HEK293 (cell line): ENCODE measurements around the gene MPP4.

Experiments
- GFI1B ChIP-seq: fragments of 450-650 bp; formaldehyde crosslinking; IDR thresholded peaks from 2 replicates; pipeline ENCODE4 v1.5.1; 2016; ENCODE audit warnings: missing biosample characterization, missing genetic modification characterization
- GLIS1 ChIP-seq: fragments of 450-650 bp; formaldehyde crosslinking; IDR thresholded peaks from 2 replicates; pipeline ENCODE4 v1.5.1; 2016; ENCODE audit warnings: missing biosample characterization, missing genetic modification characterization
- GLIS2 ChIP-seq: fragments of 450-650 bp; formaldehyde crosslinking; IDR thresholded peaks from 2 replicates; pipeline ENCODE4 v1.5.1; 2016; ENCODE audit warnings: missing biosample characterization, missing genetic modification characterization
- KLF10 ChIP-seq: fragments of 450-650 bp; IDR thresholded peaks from 2 replicates; pipeline ENCODE4 v1.5.1; 2018; ENCODE audit warnings: missing biosample characterization, mild to moderate bottlenecking, missing genetic modification characterization
- KLF8 ChIP-seq: fragments of 450-650 bp; formaldehyde crosslinking; IDR thresholded peaks from 2 replicates; pipeline ENCODE4 v1.5.1; 2016; ENCODE audit warnings: missing biosample characterization, missing genetic modification characterization
- OSR2 ChIP-seq: fragments of 450-650 bp; formaldehyde crosslinking; IDR thresholded peaks from 2 replicates; pipeline ENCODE4 v1.5.1; 2016; ENCODE audit warnings: missing biosample characterization, missing genetic modification characterization
- SCRT1 ChIP-seq: fragments of 450-650 bp; formaldehyde crosslinking; IDR thresholded peaks from 2 replicates; pipeline ENCODE4 v1.5.1; 2016; ENCODE audit warnings: missing biosample characterization, missing genetic modification characterization, borderline replicate concordance
- YY1 ChIP-seq: fragments of 450-650 bp; formaldehyde crosslinking; IDR thresholded peaks from 2 replicates; pipeline ENCODE4 v1.5.1; 2018; ENCODE audit warnings: missing biosample characterization, missing genetic modification characterization
- ZBTB20 ChIP-seq: fragments of 450-650 bp; formaldehyde crosslinking; IDR thresholded peaks from 2 replicates; pipeline ENCODE4 v1.5.1; 2016; ENCODE audit warnings: missing biosample characterization, missing genetic modification characterization
- ZNF155 ChIP-seq: fragments of 450-650 bp; formaldehyde crosslinking; IDR thresholded peaks from 2 replicates; pipeline ENCODE4 v1.5.1; 2016; ENCODE audit warnings: missing biosample characterization, missing genetic modification characterization
- ZNF2 ChIP-seq: fragments of 450-650 bp; formaldehyde crosslinking; IDR thresholded peaks from 2 replicates; pipeline ENCODE4 v1.5.1; 2016; ENCODE audit warnings: missing biosample characterization, missing genetic modification characterization
- ZNF311 ChIP-seq: fragments of 450-650 bp; formaldehyde crosslinking; IDR thresholded peaks from 2 replicates; pipeline ENCODE4 v1.5.1; 2017; ENCODE audit warnings: missing biosample characterization, missing genetic modification characterization, borderline replicate concordance
- ZNF341 ChIP-seq: fragments of 450-650 bp; formaldehyde crosslinking; IDR thresholded peaks from 2 replicates; pipeline ENCODE4; 2016; ENCODE audit warnings: low read depth, missing biosample characterization, missing genetic modification characterization
- ZNF37A ChIP-seq: fragments of 450-650 bp; IDR thresholded peaks from 2 replicates; pipeline ENCODE4 v1.5.1; 2018; ENCODE audit warnings: missing biosample characterization, missing genetic modification characterization
- ZNF48 ChIP-seq: fragments of 450-650 bp; formaldehyde crosslinking; IDR thresholded peaks from 2 replicates; pipeline ENCODE4 v1.5.1; 2016; ENCODE audit warnings: missing biosample characterization, missing genetic modification characterization
- ZNF561 ChIP-seq: fragments of 450-650 bp; IDR thresholded peaks from 2 replicates; pipeline ENCODE4 v1.5.1; 2018; ENCODE audit warnings: missing biosample characterization, missing genetic modification characterization, borderline replicate concordance
- ZNF571 ChIP-seq: fragments of 450-650 bp; formaldehyde crosslinking; IDR thresholded peaks from 2 replicates; pipeline ENCODE4 v1.5.0; 2017; ENCODE audit warnings: missing biosample characterization, missing genetic modification characterization
- ZNF600 ChIP-seq: fragments of 450-650 bp; formaldehyde crosslinking; IDR thresholded peaks from 2 replicates; pipeline ENCODE4 v1.5.1; 2016; ENCODE audit warnings: missing biosample characterization, missing genetic modification characterization
- ZNF629 ChIP-seq: fragments of 450-650 bp; formaldehyde crosslinking; IDR thresholded peaks from 2 replicates; pipeline ENCODE4 v1.5.1; 2017; ENCODE audit warnings: missing biosample characterization, missing genetic modification characterization
- ZNF660 ChIP-seq: fragments of 450-650 bp; IDR thresholded peaks from 2 replicates; pipeline ENCODE4 v1.5.1; 2018; ENCODE audit warnings: missing biosample characterization, mild to moderate bottlenecking, missing genetic modification characterization
- ZNF785 ChIP-seq: fragments of 450-650 bp; formaldehyde crosslinking; IDR thresholded peaks from 2 replicates; pipeline ENCODE4 v1.5.1; 2016; ENCODE audit warnings: missing biosample characterization, missing genetic modification characterization
- ZNF843 ChIP-seq: fragments of 450-650 bp; formaldehyde crosslinking; IDR thresholded peaks from 2 replicates; pipeline ENCODE4 v1.5.1; 2016; ENCODE audit warnings: missing biosample characterization, missing genetic modification characterization
- ZXDB ChIP-seq: fragments of 450-650 bp; formaldehyde crosslinking; IDR thresholded peaks from 2 replicates; pipeline ENCODE4 v1.5.1; 2016; ENCODE audit warnings: missing biosample characterization, missing genetic modification characterization
- TF ChIP-seq, protein P1 (sequence below): fragments of 450-650 bp; formaldehyde crosslinking; IDR thresholded peaks from 2 replicates; pipeline ENCODE4 v1.5.1; 2016; ENCODE audit warnings: missing biosample characterization, missing genetic modification characterization
- TF ChIP-seq, protein P2 (sequence below): fragments of 450-650 bp; formaldehyde crosslinking; IDR thresholded peaks from 2 replicates; pipeline ENCODE4 v1.5.1; 2016; ENCODE audit warnings: missing biosample characterization, missing genetic modification characterization, low read depth
- TF ChIP-seq, protein P3 (sequence below): fragments of 450-650 bp; formaldehyde crosslinking; IDR thresholded peaks from 2 replicates; pipeline ENCODE4 v1.5.1; 2017; ENCODE audit warnings: missing biosample characterization, missing genetic modification characterization
- TF ChIP-seq, protein P4 (sequence below): fragments of 450-650 bp; formaldehyde crosslinking; IDR thresholded peaks from 2 replicates; pipeline ENCODE4 v1.5.1; 2016; ENCODE audit warnings: missing biosample characterization, missing genetic modification characterization
- TF ChIP-seq, protein P5 (sequence below): fragments of 450-650 bp; formaldehyde crosslinking; IDR thresholded peaks from 2 replicates; pipeline ENCODE4; 2016; ENCODE audit warnings: missing biosample characterization, missing genetic modification characterization
- TF ChIP-seq, protein P6 (sequence below): fragments of 450-650 bp; formaldehyde crosslinking; IDR thresholded peaks from 2 replicates; pipeline ENCODE4 v1.5.1; 2016; ENCODE audit warnings: missing biosample characterization, missing genetic modification characterization

The MPP4 gene

DNA sequence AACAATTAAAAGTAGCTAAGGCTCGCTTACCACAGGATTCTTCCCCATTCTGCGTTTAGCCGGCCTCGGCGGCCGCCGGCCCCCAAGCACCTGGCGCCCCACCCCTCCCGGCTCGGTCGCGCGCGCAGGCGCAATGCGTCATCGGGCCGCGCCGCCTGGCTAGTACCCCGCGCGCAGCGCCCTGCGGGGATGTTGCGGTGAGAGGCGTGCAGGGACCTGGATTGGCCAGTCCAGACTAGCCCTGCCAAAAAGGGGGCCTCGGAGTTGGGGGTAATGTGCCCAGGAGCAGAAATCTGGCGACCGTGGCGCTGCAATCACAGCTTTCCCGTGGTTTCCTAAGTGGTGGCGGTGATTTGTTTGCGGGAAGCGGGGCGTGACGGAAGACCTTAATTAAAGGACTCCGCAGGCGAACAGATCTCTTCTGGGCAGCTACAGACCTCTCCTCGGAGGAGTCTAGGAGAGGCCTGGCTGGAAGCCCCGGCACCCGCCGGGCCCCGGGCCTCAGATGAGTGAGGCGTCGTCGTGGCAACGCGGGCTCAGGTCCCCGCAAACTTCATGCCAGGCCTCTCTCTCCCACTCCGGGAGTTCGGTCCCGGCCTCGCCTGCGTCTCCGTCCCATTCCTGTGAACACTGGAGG lies 55.7 kb downstream of the MPP4 start (continued):
- peak; percentile 33; the same call in 1 of the 2 replicates for TF ChIP-seq ZNF660
- TF ChIP-seq ZNF155 (tag by site-specific recombination) = no peak
- no peak; the same call in 1 of the 2 replicates for TF ChIP-seq KLF8
- TF ChIP-seq ZNF561 (tag by site-specific recombination) = 0 out of 2 replicates have a peak, but pooled peaks have one; percentile 15
- TF ChIP-seq ZNF600 = no peak; the same call in 1 of the 2 replicates
- TF ChIP-seq, protein P1, sequence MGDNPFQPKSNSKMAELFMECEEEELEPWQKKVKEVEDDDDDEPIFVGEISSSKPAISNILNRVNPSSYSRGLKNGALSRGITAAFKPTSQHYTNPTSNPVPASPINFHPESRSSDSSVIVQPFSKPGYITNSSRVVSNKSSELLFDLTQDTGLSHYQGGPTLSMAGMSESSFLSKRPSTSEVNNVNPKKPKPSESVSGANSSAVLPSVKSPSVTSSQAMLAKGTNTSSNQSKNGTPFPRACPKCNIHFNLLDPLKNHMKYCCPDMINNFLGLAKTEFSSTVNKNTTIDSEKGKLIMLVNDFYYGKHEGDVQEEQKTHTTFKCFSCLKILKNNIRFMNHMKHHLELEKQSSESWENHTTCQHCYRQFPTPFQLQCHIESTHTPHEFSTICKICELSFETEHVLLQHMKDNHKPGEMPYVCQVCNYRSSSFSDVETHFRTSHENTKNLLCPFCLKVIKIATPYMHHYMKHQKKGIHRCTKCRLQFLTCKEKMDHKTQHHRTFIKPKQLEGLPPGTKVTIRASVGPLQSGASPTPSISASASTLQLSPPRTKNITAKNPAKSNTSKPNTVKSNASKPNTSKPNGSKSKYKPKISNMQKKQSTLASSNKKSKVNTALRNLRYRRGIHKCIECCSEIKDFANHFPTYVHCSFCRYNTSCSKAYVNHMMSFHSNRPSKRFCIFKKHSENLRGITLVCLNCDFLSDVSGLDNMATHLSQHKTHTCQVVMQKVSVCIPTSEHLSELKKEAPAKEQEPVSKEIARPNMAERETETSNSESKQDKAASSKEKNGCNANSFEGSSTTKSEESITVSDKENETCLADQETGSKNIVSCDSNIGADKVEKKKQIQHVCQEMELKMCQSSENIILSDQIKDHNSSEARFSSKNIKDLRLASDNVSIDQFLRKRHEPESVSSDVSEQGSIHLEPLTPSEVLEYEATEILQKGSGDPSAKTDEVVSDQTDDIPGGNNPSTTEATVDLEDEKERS (tag by site-specific recombination) = no peak
- TF ChIP-seq ZNF2 = peak; percentile 16; the same call in 1 of the 2 replicates
- peak; percentile 79; the same call in 1 of the 2 replicates for TF ChIP-seq GFI1B
- no peak for TF ChIP-seq ZNF571 (tag by site-specific recombination)
- TF ChIP-seq ZBTB20 (tag by site-specific recombination) = peak; percentile 90
- TF ChIP-seq ZNF37A (tag by site-specific recombination) = no peak
- TF ChIP-seq, protein P2, sequence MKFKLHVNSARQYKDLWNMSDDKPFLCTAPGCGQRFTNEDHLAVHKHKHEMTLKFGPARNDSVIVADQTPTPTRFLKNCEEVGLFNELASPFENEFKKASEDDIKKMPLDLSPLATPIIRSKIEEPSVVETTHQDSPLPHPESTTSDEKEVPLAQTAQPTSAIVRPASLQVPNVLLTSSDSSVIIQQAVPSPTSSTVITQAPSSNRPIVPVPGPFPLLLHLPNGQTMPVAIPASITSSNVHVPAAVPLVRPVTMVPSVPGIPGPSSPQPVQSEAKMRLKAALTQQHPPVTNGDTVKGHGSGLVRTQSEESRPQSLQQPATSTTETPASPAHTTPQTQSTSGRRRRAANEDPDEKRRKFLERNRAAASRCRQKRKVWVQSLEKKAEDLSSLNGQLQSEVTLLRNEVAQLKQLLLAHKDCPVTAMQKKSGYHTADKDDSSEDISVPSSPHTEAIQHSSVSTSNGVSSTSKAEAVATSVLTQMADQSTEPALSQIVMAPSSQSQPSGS (tag by site-specific recombination) = no peak
- no peak for TF ChIP-seq GLIS2 (tag by site-specific recombination)
- TF ChIP-seq, protein P3, sequence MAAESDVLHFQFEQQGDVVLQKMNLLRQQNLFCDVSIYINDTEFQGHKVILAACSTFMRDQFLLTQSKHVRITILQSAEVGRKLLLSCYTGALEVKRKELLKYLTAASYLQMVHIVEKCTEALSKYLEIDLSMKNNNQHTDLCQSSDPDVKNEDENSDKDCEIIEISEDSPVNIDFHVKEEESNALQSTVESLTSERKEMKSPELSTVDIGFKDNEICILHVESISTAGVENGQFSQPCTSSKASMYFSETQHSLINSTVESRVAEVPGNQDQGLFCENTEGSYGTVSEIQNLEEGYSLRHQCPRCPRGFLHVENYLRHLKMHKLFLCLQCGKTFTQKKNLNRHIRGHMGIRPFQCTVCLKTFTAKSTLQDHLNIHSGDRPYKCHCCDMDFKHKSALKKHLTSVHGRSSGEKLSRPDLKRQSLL (tag by site-specific recombination) = no peak
- no peak for TF ChIP-seq SCRT1 (tag by site-specific recombination)
- TF ChIP-seq, protein P4, sequence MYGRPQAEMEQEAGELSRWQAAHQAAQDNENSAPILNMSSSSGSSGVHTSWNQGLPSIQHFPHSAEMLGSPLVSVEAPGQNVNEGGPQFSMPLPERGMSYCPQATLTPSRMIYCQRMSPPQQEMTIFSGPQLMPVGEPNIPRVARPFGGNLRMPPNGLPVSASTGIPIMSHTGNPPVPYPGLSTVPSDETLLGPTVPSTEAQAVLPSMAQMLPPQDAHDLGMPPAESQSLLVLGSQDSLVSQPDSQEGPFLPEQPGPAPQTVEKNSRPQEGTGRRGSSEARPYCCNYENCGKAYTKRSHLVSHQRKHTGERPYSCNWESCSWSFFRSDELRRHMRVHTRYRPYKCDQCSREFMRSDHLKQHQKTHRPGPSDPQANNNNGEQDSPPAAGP (tag by site-specific recombination) = 0 out of 2 replicates have a peak, but pooled peaks have one; percentile 8
- no peak for TF ChIP-seq ZNF843 (tag by site-specific recombination)
- peak; percentile 45 for TF ChIP-seq ZNF341 (tag by site-specific recombination)
- TF ChIP-seq YY1 (tag by site-specific recombination) = no peak
- peak; percentile 49 for TF ChIP-seq KLF10 (tag by site-specific recombination)
- no peak for TF ChIP-seq ZNF48 (tag by site-specific recombination)
- TF ChIP-seq GLIS1 (tag by site-specific recombination) = no peak
- no peak for TF ChIP-seq OSR2 (tag by site-specific recombination)
- TF ChIP-seq ZXDB (tag by site-specific recombination) = peak; percentile 47; the same call in 1 of the 2 replicates
- TF ChIP-seq ZNF785 (tag by site-specific recombination) = no peak
- TF ChIP-seq, protein P5, sequence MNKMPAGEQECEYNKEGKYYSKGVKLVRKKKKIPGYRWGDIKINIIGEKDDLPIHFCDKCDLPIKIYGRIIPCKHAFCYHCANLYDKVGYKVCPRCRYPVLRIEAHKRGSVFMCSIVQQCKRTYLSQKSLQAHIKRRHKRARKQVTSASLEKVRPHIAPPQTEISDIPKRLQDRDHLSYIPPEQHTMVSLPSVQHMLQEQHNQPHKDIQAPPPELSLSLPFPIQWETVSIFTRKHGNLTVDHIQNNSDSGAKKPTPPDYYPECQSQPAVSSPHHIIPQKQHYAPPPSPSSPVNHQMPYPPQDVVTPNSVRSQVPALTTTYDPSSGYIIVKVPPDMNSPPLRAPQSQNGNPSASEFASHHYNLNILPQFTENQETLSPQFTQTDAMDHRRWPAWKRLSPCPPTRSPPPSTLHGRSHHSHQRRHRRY = no peak
- TF ChIP-seq, protein P6, sequence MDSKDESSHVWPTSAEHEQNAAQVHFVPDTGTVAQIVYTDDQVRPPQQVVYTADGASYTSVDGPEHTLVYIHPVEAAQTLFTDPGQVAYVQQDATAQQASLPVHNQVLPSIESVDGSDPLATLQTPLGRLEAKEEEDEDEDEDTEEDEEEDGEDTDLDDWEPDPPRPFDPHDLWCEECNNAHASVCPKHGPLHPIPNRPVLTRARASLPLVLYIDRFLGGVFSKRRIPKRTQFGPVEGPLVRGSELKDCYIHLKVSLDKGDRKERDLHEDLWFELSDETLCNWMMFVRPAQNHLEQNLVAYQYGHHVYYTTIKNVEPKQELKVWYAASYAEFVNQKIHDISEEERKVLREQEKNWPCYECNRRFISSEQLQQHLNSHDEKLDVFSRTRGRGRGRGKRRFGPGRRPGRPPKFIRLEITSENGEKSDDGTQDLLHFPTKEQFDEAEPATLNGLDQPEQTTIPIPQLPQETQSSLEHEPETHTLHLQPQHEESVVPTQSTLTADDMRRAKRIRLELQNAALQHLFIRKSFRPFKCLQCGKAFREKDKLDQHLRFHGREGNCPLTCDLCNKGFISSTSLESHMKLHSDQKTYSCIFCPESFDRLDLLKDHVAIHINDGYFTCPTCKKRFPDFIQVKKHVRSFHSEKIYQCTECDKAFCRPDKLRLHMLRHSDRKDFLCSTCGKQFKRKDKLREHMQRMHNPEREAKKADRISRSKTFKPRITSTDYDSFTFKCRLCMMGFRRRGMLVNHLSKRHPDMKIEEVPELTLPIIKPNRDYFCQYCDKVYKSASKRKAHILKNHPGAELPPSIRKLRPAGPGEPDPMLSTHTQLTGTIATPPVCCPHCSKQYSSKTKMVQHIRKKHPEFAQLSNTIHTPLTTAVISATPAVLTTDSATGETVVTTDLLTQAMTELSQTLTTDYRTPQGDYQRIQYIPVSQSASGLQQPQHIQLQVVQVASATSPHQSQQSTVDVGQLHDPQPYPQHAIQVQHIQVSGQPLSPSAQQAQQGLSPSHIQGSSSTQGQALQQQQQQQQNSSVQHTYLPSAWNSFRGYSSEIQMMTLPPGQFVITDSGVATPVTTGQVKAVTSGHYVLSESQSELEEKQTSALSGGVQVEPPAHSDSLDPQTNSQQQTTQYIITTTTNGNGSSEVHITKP (tag by site-specific recombination) = no peak
- TF ChIP-seq ZNF629 = peak; percentile 63; the same call in 1 of the 2 replicates
- no peak for TF ChIP-seq ZNF311
